Activated T-cell treated with anti-CD3 and anti-CD28 coated beads, Interleukin-2, amount 50 U/mL, for 1 hour (primary cell): ENCODE measurements around the gene KANSL3.
A peak's percentile ranks its signal among the peaks of the same experiment; 100 is the strongest.
"Not testable (repeated sequence)": the region's sequence is repeated elsewhere in the genome, so short reads cannot be mapped to it uniquely, and the experiment has no call there.

Source experiments
- DNase-seq: peaks from one replicate; pipeline ENCODE4 v3.0.0-alpha.2; 2020

Gene KANSL3

DNA sequence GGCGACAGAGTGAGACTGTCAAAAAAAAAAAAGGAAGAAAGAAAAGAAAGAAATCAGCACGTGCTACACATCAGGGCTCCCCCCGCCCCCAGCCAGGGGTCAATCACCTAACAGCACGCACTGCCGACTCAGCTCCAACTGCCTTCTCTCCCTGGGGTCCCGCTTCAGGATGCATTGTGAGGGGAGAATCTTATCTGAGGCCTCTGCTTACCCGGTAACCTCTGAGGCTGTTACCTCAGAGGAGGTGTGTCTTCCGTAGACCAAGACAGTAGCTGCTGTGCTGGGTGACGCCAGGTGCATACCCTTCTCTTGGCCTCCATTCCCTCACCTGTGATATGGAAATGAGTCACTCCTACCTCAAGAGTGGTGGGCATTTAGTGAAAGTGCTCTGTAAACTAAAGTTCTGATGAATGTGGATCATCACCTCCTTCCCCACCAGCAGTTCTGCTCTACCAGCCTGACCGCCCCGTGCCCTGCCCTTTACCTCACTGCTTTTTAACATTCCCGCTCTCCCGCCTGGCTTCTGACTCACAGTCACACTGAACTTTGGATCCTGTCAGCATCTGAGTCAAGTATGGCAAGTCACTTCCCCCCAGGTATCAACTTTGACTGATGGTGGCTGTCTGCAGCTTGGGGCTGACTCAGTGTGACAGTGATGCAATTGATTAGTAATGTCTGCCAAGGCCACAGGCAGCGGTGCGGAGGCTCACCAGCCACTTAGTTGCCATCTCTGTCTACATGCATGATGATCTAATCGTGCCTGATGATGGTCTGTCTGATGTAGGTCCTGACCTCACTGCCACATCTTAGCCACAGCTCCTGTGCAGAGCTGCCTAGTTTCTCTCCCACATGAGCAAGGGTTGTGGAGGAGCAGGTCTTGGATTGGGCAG, 81.4 kb downstream of the KANSL3 start:
- DNase-seq = peak; percentile 47

DNA sequence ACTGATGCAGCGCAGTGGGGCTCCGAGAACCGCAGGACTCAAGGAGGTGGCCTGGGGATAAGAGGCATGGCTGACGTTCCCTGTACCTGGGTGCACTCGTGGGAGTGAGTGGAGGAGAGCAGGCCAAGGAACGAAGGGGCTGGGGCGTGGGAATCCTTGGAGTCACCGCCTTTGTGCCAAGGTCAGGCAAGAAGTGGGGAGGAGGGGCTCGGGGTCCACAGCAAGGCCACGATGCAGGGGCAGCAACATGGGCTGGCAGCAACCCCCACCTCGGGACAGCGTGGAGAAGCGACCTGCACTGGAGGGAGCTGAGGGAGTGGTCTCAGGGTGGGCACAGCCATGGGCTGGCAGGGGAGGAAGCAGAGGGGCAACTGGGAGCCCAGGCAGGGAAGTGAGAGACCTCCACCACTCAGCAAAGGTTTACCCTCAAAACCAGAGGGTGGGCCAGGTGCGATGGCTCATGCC, 82.9 kb downstream of the KANSL3 start:
- no peak for DNase-seq

GRCh38 chr2:96554293-96555145, 83.6 kb downstream of the KANSL3 start:
- peak; percentile 83 for DNase-seq

DNA sequence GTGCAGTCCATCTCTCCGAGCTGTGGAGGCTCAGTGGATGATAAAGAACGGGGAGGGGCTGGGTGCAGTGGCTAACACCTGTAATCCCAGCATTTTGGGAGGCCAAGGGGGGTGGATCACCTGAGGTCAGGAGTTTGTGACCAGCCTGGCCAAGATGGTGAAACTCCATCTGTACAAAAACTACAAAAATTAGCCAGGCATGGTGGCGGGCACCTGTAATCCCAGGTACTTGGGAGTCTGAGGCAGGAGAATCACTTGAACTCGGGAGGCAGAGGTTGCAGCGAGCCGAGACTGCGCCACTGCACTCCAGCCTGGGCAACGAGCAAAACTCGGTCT, 84.2 kb downstream of the KANSL3 start:
- DNase-seq = not testable (repeated sequence)

DNA sequence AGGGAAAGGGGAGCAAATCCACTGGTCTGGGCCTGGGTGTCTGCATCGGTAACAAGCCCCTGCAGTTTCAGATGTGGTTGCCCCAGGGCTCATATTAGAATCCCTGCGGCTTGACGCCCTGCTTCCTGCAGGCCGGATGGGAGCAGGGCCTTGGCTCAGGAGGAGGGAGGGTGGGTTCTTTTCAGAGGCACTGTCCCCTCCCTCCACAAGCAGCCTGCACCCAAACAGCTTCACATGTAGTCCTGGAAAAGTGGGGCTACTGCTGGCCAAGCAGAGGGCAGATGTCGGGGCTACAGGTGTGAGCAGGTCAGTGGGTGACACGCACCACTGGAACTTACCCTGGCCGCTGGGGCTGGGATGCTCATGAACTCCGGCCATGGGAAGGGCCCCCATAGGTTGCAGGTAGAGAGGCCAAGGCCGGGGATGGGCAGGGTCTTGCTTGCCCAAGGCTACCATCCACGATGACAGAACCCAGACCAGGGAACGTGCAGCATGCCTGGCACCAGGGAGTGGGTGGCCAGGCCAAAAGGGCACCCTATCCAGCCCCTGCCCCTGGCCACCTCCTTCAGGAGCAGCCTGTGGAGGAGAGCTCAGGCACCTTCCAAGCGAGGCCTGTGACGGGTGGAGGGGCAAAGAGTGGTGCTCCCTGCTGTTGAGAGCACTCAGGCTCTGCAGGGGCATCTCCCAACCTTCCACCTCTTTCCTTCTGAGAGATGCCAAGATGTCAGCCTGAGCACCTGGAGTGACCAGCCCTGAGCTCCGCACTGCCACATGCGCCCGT, 84.7 kb downstream of the KANSL3 start:
- DNase-seq = peak; percentile 58

DNA sequence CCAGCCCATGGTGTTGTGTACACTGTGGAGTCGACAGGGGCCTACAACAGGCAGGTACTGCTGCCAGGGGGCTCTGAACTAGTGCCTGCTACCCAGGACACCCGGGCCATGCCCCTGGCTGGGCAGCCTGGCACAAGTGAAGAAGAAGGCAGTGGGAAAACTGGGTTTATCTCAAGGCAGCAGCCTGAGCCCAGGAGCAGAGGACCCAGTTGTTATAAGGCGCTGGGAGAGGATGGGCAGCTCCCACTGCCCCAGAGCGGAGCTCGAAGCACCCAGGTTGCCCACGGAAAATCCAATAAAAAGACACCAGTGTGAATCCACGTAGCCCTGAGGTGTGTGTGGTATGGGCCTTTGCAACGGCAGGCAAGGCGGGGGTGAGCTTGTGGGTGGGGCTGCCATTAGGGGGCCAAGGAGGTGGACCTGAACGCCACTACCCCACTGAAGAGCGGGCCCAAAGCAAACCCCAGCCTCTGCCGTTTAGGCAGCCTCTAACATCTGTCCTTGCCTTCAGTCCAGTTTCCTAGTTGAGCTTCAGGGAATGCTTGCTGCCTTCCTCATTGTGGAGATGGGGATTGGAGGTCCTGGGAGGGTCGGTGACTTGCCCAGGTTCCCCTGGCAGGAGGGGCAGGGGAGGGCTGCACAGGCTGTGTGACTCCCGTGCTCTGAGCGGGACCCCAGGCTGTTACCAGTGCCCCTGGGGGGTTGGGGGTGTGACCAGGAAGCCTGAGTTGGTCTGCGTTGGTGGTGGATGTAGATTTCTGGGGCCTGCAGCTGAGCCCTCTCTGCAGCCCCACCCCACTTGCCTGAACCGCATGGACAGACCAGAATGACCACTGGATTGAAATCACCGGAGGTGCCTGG, 85.6 kb downstream of the KANSL3 start:
- DNase-seq = peak; percentile 52

GRCh38 chr2:96551605-96552314, 86.4 kb downstream of the KANSL3 start:
- peak; percentile 38 for DNase-seq

DNA sequence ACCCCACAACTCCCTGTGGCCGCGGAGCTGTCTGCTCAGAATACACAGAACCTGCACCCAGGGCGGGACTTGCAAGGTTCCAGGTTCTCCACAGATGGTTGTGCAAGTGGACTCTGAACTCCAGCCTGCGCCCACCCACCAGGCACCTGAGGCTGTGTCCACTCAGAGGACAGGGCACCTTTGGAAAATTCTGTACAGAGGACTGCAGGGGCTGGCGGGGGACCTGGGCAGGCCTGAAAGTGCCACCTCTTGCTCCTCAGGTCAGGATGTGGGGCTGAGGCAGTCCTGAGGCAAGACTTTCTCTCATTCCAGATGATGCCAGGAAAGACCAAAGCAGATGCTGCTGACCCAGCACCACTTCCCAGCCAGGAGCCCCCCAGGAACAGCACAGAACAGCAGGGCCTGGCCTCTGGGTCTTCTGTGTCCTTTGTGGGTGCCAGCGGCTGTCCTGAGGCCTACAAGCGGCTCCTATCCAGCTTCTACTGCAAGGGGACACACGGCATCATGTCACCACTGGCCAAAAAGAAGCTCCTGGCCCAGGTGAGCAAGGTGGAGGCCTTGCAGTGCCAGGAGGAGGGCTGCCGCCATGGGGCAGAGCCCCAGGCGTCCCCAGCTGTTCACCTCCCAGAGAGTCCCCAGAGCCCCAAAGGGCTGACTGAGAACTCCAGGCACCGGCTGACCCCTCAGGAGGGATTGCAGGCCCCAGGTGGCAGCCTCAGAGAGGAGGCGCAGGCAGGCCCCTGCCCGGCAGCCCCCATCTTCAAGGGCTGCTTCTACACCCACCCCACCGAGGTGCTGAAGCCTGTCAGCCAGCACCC, 87.1 kb downstream of the KANSL3 start:
- peak; percentile 40 for DNase-seq

DNA sequence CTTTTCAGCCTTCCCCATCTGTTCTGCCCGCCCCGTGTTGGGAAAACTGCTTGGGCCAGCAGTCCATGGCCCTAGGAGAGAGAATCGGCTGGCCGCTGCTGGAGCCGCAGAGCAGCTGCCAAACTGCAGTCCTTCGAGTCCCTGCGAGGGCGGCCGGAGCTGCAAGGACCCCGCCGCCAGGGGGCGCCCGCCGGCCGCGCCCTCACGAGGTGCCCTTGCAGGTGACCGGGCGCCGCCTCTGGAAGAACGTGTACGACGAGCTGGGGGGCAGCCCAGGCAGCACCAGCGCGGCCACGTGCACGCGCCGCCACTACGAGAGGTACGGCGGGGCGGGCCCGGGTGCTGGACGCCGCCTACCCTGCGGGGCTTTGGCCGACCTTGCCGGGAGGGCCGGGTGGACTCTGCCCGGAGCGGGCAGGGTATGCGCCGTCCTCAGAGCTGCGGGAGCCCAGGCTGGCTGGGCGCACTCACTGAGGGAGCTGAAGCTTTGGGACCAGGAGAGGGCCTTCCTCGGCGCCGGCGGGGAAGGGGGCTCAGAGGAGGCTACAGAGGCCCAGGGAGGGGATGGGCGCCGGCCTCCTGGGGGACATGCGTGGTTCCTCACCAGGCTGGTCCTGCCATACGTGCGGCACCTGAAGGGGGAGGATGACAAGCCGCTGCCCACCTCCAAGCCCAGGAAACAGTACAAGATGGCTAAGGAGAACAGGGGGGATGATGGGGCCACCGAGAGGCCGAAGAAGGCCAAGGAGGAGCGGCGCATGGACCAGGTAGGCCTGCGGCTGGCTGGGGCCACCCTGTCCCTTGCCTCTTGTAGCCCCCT, 87.9 kb downstream of the KANSL3 start:
- DNase-seq = peak; percentile 31

GRCh38 chr2:96549466-96549785, 88.7 kb downstream of the KANSL3 start:
- DNase-seq = peak; percentile 27

DNA sequence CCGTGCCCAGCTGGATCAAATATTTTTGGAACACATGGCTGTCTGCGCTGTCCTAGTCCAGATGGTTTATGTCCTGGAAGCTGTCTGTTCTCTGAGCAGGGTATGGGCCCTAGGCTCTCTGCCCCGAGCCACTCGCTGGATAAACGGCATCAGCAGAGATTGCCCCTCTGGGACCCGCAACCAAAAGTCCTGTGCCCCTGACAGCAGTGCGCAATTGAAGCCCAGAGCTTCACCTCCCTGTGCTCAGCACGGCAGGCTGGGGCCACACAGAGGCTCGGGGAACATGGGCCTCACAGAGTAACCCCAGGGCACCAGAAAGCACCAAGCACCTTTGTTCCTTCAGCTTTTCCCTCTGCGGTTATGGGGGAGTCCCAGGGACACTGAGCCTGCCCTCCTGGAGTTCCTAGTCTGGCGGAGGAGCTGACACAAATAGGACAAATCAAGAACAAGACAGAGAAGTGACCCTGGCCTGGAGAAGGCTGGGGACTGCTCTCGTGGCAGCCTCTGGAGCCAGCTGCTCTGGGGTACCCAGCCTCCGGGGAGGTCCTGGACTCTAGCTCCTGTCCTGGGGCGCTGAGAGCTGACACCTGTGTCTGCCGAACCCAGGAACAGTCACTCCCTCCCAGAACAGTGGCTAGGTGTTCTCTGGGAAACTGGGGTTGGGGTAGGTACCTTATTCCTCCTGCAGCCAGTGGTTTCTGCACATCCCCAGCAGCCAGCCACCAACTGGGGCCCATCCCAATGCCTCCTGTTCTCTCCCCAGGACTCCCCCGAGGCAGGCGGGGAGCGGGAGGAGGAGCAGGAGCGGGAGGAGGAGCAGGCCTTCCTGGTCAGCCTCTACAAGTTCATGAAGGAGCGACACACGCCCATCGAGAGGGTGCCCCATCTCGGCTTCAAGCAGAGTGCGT, 89.3 kb downstream of the KANSL3 start:
- peak; percentile 28 for DNase-seq

DNA sequence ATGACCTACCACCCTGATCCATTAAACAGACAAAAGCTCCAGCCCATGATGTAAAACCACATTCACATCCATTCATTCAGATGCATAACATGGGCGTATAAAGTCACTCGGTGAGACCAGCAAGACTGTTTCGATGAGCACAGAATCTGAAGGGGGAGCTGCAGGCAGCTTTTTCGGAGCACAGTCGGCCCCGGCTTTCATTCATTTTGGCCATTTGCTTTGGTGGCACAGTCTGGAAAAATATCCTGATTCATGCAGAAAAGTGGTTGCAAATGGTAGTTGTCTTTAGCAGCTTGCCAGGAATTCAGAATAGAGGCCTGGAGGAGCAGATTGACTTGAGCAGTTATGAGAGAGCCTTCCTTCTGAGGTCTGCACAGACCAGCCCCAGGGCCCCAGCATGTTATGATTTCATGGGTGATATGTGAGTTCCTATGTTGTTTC, 90.4 kb downstream of the KANSL3 start:
- no peak for DNase-seq

DNA sequence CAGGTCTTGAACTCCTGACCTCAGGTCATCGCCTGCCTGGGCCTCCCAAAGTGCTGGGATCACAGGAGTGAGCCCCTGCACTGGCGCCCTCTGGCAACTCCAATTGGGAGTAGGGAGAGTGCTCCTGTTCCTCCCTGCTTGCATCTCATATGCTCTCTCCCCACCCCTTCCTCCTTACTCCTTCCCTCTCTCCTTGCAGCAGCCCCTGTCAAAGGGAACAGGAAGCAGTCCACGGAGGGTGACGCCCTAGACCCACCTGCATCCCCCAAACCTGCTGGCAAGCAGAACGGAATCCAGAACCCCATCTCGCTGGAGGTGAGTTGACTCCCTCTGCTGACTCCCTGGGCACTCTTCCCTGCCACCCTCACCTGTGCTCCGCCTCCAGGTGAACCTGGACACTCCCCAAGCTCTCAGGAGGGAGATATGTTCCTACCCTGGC, 90.9 kb downstream of the KANSL3 start:
- peak; percentile 22 for DNase-seq

- peak; percentile 40 for DNase-seq
Observed at GRCh38 chr2:96546797-96547196, 91.3 kb downstream of the KANSL3 start.

GRCh38 chr2:96546321-96546720, 91.8 kb downstream of the KANSL3 start:
- peak; percentile 35 for DNase-seq
